Posterior cingulate gyrus (tissue), 11 donors: ENCODE measurements around the gene LYL1.

Source experiments
- DNase-seq, 10 donors: peaks; one replicate each; pipeline versions ENCODE4 v3.0.0 to v3.0.0-alpha.2; 2020 to 2021; ENCODE audit warnings: mixed read lengths in 3 of 10
- intact Hi-C: fragments of 100-400 bp; cut with DNase I; formaldehyde crosslinking; loops from one replicate; pipeline ENCODE4 v1.15.1; 2023

LYL1 gene

GRCh38 chr19:13060964-13061927 lies 41.4 kb downstream of the LYL1 start:
- DNase-seq = peak; percentile 71 to 98 (median 90)
- intact Hi-C loops = loop anchor here (2.0 kb wide), 2 partner anchors 30 to 78 kb away; no protein-coding TSS in a partner anchor

- intact Hi-C loops = loop anchor here (2.0 kb wide), 2 partner anchors 30 to 78 kb away; no protein-coding TSS in a partner anchor
- DNase-seq = peak in 3 of 10 donors; percentile 65 to 93 (median 70)
Observed at GRCh38 chr19:13060233-13060963, 42.3 kb downstream of the LYL1 start.

- intact Hi-C loops = no loop called here
- DNase-seq = no peak
Observed at GRCh38 chr19:13058951-13059660, 43.6 kb downstream of the LYL1 start.

GRCh38 chr19:13057744-13058143 lies 44.9 kb downstream of the LYL1 start:
- intact Hi-C loops = no loop called here

GRCh38 chr19:13057147-13057572 lies 45.5 kb downstream of the LYL1 start:
- intact Hi-C loops = no loop called here
- no peak for DNase-seq

More at GRCh38 chr19:13057744-13058143, 44.9 kb downstream of the LYL1 start:
- no peak for DNase-seq

- intact Hi-C loops = no loop called here
- DNase-seq = no peak
Observed at GRCh38 chr19:13056052-13056660, 46.5 kb downstream of the LYL1 start.

- intact Hi-C loops = no loop called here
Observed at GRCh38 chr19:13055213-13056051, 47.2 kb downstream of the LYL1 start.

GRCh38 chr19:13054626-13055212 lies 47.9 kb downstream of the LYL1 start:
- intact Hi-C loops = no loop called here

More at GRCh38 chr19:13055213-13056051, 47.2 kb downstream of the LYL1 start:
- peak in 2 of 10 donors; percentile 88 to 91 for DNase-seq

GRCh38 chr19:13053761-13054625 lies 48.7 kb downstream of the LYL1 start:
- peak in 5 of 10 donors; percentile 63 to 91 (median 73) for DNase-seq
- intact Hi-C loops = no loop called here

More at GRCh38 chr19:13054626-13055212, 47.9 kb downstream of the LYL1 start:
- DNase-seq = no peak

GRCh38 chr19:13053238-13053637 lies 49.4 kb downstream of the LYL1 start:
- intact Hi-C loops = no loop called here
- no peak for DNase-seq

GRCh38 chr19:13052447-13053175 lies 50.0 kb downstream of the LYL1 start:
- DNase-seq = no peak
- intact Hi-C loops = no loop called here

GRCh38 chr19:13051557-13052165 lies 51.0 kb downstream of the LYL1 start:
- DNase-seq = peak in 7 of 10 donors; percentile 57 to 94 (median 68)
- intact Hi-C loops = no loop called here

- intact Hi-C loops = no loop called here
- DNase-seq = no peak
Observed at GRCh38 chr19:13050274-13050673, 52.4 kb downstream of the LYL1 start.
